Fibroblast of upper back skin (primary cell): Measurements from ENCODE around the gene C22orf39.
A peak's percentile ranks its signal among the peaks of the same experiment; 100 is the strongest.

Source experiments
- DNase-seq: peaks from one replicate; pipeline ENCODE4 v3.0.0-alpha.2; 2013

The C22orf39 gene

GRCh38 chr22:19424186-19424500, 23.4 kb downstream of the C22orf39 start:
- DNase-seq = no peak

GRCh38 chr22:19422440-19423301, 24.8 kb downstream of the C22orf39 start:
- DNase-seq = no peak

GRCh38 chr22:19420321-19420720, 27.2 kb downstream of the C22orf39 start:
- DNase-seq = no peak

GRCh38 chr22:19419464-19420178, 27.9 kb downstream of the C22orf39 start:
- DNase-seq = no peak

GRCh38 chr22:19419086-19419463, 28.4 kb downstream of the C22orf39 start:
- no peak for DNase-seq

- DNase-seq = no peak
Measured at GRCh38 chr22:19412923-19413322, 34.6 kb downstream of the C22orf39 start.

GRCh38 chr22:19412478-19412877, 35.0 kb downstream of the C22orf39 start:
- DNase-seq = no peak

GRCh38 chr22:19411690-19412045, 35.8 kb downstream of the C22orf39 start:
- DNase-seq = no peak

GRCh38 chr22:19410941-19411689, 36.4 kb downstream of the C22orf39 start:
- DNase-seq = no peak

GRCh38 chr22:19407649-19408606, 39.6 kb downstream of the C22orf39 start:
- peak; percentile 53 for DNase-seq

GRCh38 chr22:19406846-19407245, 40.7 kb downstream of the C22orf39 start:
- DNase-seq = no peak

- DNase-seq = no peak
Measured at GRCh38 chr22:19406281-19406811, 41.2 kb downstream of the C22orf39 start.

- DNase-seq = no peak
Measured at GRCh38 chr22:19405652-19406051, 41.9 kb downstream of the C22orf39 start.

- no peak for DNase-seq
Measured at GRCh38 chr22:19405133-19405532, 42.4 kb downstream of the C22orf39 start.

GRCh38 chr22:19404676-19405075, 42.8 kb downstream of the C22orf39 start:
- no peak for DNase-seq

- no peak for DNase-seq
Measured at GRCh38 chr22:19402642-19403191, 44.8 kb downstream of the C22orf39 start.

GRCh38 chr22:19401483-19401882, 46.0 kb downstream of the C22orf39 start:
- no peak for DNase-seq

GRCh38 chr22:19400881-19401280, 46.6 kb downstream of the C22orf39 start:
- DNase-seq = no peak

GRCh38 chr22:19398652-19399051, 48.9 kb downstream of the C22orf39 start:
- no peak for DNase-seq

- no peak for DNase-seq
Measured at GRCh38 chr22:19398206-19398605, 49.3 kb downstream of the C22orf39 start.

- no peak for DNase-seq
Measured at GRCh38 chr22:19397734-19398104, 49.8 kb downstream of the C22orf39 start.
